SK-N-MC (cell line): ENCODE data around the gene CCDC134.

Experiments
- EZH2 ChIP-seq: fragments of 200-600 bp; sonication (generic); IDR thresholded peaks from one replicate; pipeline ENCODE4 v1.6.1; 2017; ENCODE audit warnings: antibody characterized with exemption
- FOXP2 ChIP-seq: optimal IDR thresholded peaks from 2 replicates; pipeline ENCODE3; 2011; ENCODE audit warnings: mild to moderate bottlenecking, moderate library complexity; ENCODE audit not compliant: insufficient read depth; ENCODE audit errors: extremely low read length, control extremely low read depth
- POLR2AphosphoS5 ChIP-seq: IDR thresholded peaks from 2 replicates; pipeline ENCODE4 v1.6.1; 2012; ENCODE audit warnings: mild to moderate bottlenecking, low read depth, low read length, borderline replicate concordance

GRCh38 chr22:41862530-41863266 lies 62.2 kb downstream of the CCDC134 start:
- TF ChIP-seq POLR2AphosphoS5 (no peak), EZH2 (no peak), FOXP2 (no peak)
